ENCODE results near the gene IQSEC1. TPM values are rescaled to one million over a fixed set of nuclear protein-coding genes. Genes with fewer than 3 reads are reported as not detected.

The IQSEC1 gene
- total RNA-seq, 6 experiments from 2014 or later: 21.1 to 25.1 (median 21.9) TPM

- H3K9me3 Mint-ChIP-seq: no peaks in the 10 kb centered on the region
- H3K27me3 Mint-ChIP-seq (ENCODE audit: insufficient read depth): peaks cover 34% of the 10 kb centered on the region
- H3K4me1 Mint-ChIP-seq (ENCODE audit: low read depth): peaks cover 4% of the 10 kb centered on the region; the same call in 1 of the 2 replicates
- no peak for DNase-seq
- no peak overlapping the region for H3K27ac Mint-ChIP-seq
- no peak overlapping the region for H3K4me3 Mint-ChIP-seq
- TF ChIP-seq CTCF (IDR thresholded peaks at IDR 0.05): no peak
- no peaks in the 10 kb centered on the region for H3K36me3 Mint-ChIP-seq (ENCODE audit: low read depth)
Measured at GRCh38 chr3:12980596-12981290, 92.5 kb downstream of the IQSEC1 start.

GRCh38 chr3:12979947-12980487 lies 93.2 kb downstream of the IQSEC1 start:
- no peak overlapping the region for H3K27ac Mint-ChIP-seq
- H3K4me1 Mint-ChIP-seq (ENCODE audit: low read depth): peaks cover 4% of the 10 kb centered on the region; the same call in 1 of the 2 replicates
- DNase-seq: no peak
- peaks cover 36% of the 10 kb centered on the region for H3K27me3 Mint-ChIP-seq (ENCODE audit: insufficient read depth)
- TF ChIP-seq CTCF (IDR thresholded peaks at IDR 0.05): no peak
- no peaks in the 10 kb centered on the region for H3K36me3 Mint-ChIP-seq (ENCODE audit: low read depth)
- H3K9me3 Mint-ChIP-seq: no peaks in the 10 kb centered on the region
- H3K4me3 Mint-ChIP-seq: no peak overlapping the region

- Mint-ChIP-seq H3K36me3 (ENCODE audit: low read depth) (no peaks in the 10 kb centered on the region), H3K27me3 (ENCODE audit: insufficient read depth) (peaks cover 38% of the 10 kb centered on the region), H3K4me3 (no peak overlapping the region), H3K4me1 (ENCODE audit: low read depth) (peaks cover 2% of the 10 kb centered on the region; the same call in 1 of the 2 replicates), H3K27ac (no peak overlapping the region), H3K9me3 (no peaks in the 10 kb centered on the region)
- DNase-seq: no peak
- no peak for TF ChIP-seq CTCF (IDR thresholded peaks at IDR 0.05)
Measured at GRCh38 chr3:12979151-12979946, 93.9 kb downstream of the IQSEC1 start.

- Mint-ChIP-seq H3K27ac (no peak overlapping the region), H3K9me3 (no peaks in the 10 kb centered on the region), H3K4me1 (ENCODE audit: low read depth) (no peaks in the 10 kb centered on the region), H3K27me3 (ENCODE audit: insufficient read depth) (peaks cover 43% of the 10 kb centered on the region), H3K4me3 (no peak overlapping the region), H3K36me3 (ENCODE audit: low read depth) (no peaks in the 10 kb centered on the region)
- no peak for DNase-seq
- TF ChIP-seq CTCF (IDR thresholded peaks at IDR 0.05): no peak
Measured at GRCh38 chr3:12978682-12979081, 94.5 kb downstream of the IQSEC1 start.

- no peaks in the 10 kb centered on the region for H3K9me3 Mint-ChIP-seq
- no peak overlapping the region for H3K27ac Mint-ChIP-seq
- peaks cover 47% of the 10 kb centered on the region for H3K27me3 Mint-ChIP-seq (ENCODE audit: insufficient read depth)
- H3K36me3 Mint-ChIP-seq (ENCODE audit: low read depth): no peaks in the 10 kb centered on the region
- H3K4me3 Mint-ChIP-seq: no peak overlapping the region
- TF ChIP-seq CTCF (IDR thresholded peaks at IDR 0.05): no peak
- no peak for DNase-seq
- H3K4me1 Mint-ChIP-seq (ENCODE audit: low read depth): no peaks in the 10 kb centered on the region
Measured at GRCh38 chr3:12977117-12977808, 96.0 kb downstream of the IQSEC1 start.

Data from HFFc6 (cell line).